BE2C (cell line): ENCODE results near the gene LPO.

Source experiments
- DNase-seq: peaks from one replicate; pipeline ENCODE4 v3.0.0-alpha.2; 2020
- H3K27me3 ChIP-seq: fragments of 250-450 bp; sonication (Bioruptor Pico); 2 replicates; pipeline ENCODE4 v1.5.1; 2020; ENCODE audit warnings: mild to moderate bottlenecking
- H3K36me3 ChIP-seq: fragments of 250-450 bp; sonication (Bioruptor Pico); 2 replicates; pipeline ENCODE4 v1.5.1; 2020; ENCODE audit warnings: mild to moderate bottlenecking
- H3K4me1 ChIP-seq: fragments of 250-450 bp; sonication (Bioruptor Pico); 2 replicates; pipeline ENCODE4 v1.5.1; 2020
- H3K4me3 ChIP-seq: 2 replicates; pipeline ENCODE4 v1.5.1; 2011; ENCODE audit warnings: low read depth, low read length
- H3K9me3 ChIP-seq: fragments of 250-450 bp; sonication (Bioruptor Pico); 2 replicates; pipeline ENCODE4 v1.5.1; 2020
- TF ChIP-seq, protein P1 (sequence below): IDR thresholded peaks from 2 replicates; pipeline ENCODE4 v1.5.1; 2012; ENCODE audit warnings: mild to moderate bottlenecking, low read depth, low read length

LPO gene

DNA sequence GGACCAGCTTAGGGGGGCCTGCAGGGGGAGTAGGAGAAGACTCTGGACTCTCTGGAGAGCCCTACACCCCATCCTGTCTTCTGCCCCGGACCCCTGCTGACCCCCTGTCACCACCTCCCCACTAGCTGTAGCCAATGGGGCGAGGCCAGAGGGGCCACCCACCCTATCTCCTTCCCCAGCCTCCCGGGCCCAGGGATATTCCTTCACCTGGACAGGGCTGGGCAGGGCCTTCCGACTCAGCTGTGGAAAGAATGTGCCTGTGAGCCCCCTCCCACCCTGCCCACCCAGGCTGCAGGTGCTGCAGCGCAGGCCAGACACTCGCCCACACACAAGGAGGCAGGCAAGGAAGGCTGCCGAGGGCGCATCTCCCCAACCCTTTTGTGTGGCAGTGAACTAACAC, 67.2 kb downstream of the LPO start:
- no peaks in the 10 kb centered on the region for H3K4me1 ChIP-seq
- no peak overlapping the region for H3K4me3 ChIP-seq
- TF ChIP-seq, protein P1, sequence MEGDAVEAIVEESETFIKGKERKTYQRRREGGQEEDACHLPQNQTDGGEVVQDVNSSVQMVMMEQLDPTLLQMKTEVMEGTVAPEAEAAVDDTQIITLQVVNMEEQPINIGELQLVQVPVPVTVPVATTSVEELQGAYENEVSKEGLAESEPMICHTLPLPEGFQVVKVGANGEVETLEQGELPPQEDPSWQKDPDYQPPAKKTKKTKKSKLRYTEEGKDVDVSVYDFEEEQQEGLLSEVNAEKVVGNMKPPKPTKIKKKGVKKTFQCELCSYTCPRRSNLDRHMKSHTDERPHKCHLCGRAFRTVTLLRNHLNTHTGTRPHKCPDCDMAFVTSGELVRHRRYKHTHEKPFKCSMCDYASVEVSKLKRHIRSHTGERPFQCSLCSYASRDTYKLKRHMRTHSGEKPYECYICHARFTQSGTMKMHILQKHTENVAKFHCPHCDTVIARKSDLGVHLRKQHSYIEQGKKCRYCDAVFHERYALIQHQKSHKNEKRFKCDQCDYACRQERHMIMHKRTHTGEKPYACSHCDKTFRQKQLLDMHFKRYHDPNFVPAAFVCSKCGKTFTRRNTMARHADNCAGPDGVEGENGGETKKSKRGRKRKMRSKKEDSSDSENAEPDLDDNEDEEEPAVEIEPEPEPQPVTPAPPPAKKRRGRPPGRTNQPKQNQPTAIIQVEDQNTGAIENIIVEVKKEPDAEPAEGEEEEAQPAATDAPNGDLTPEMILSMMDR = no peak
- H3K27me3 ChIP-seq = peaks cover 10% of the 10 kb centered on the region
- no peak for DNase-seq
- H3K9me3 ChIP-seq = no peaks in the 10 kb centered on the region
- no peaks in the 10 kb centered on the region for H3K36me3 ChIP-seq

DNA sequence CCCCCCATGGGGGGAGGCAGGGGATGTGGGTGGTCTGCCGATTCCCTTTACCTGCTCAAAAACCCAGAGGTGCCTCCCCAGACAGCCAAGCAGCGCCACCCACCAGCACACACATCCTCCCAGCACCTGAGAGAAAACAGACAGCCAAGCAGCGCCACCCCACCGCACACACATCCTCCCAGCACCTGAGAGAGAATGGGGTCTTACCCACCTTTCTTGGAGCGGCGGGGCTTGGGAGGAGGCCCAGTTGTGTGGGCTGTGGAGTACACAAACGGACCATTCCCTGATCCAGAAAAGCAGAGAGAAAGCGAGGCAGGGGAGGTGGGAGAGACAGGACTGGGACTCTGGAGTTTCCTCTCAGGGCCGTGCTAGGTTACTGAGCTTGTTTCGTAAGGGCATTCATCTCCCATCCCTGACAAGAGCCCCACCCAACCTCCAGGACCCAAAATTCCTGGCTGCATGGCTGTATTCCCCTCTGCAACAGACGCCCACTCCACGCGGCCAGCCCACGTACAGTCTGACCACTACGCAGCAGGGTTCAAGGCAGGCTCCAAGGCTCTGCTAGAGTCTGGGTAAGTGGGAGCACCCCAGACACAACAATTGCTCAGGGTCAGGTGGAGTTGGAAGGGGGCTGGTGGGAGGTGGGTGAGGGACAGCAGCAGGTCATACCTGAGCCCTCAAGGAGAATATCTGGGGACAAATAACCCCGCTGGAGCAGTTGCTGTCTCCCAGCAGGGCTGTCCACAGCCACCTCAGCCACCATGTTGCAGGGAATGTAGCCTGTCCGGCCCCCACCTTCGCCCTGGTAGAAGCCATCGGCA, 68.0 kb downstream of the LPO start:
- Histone ChIP-seq H3K9me3 (no peaks in the 10 kb centered on the region), H3K36me3 (no peaks in the 10 kb centered on the region), H3K27me3 (peaks cover 7% of the 10 kb centered on the region; the same call in 1 of the 2 replicates), H3K4me1 (no peaks in the 10 kb centered on the region), H3K4me3 (no peak overlapping the region)
- TF ChIP-seq, protein P1 = no peak
- no peak for DNase-seq

DNA sequence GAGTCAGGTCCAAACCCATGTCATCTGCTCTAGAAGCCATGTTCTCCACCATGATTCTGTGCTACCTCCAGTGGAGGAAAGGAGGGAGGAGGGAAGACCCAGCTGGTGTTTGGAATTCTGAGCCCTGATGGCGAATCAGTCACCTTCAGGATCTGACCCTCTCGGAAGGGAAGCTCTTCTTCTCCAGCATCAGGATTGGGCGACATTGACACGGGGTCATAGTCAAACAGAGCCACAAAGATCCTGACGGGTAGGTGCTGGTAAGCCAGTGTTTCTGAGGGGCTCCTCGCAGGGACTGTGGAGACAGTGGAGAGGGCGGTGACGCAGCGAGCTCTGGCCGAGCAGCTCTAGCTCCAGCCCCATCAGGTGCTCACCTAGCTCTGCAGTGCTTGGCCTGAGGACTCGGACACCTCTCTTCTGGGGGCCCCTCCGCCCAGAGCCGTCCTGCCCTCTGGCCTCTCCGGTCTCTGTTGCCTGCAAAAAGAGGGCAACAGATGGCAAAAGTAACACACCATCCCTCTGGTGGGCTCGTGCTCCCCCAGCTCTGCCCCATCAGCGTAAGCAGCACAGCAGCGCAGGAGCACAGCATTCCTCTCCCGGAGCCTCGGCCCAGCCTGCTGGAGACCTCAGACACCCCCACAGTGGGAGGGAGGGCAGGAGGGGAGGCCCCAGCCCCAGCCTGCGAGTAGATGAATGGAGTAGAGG, 69.2 kb downstream of the LPO start:
- Histone ChIP-seq H3K27me3 (peaks cover 7% of the 10 kb centered on the region; the same call in 1 of the 2 replicates), H3K36me3 (no peaks in the 10 kb centered on the region), H3K4me3 (no peak overlapping the region), H3K9me3 (no peaks in the 10 kb centered on the region), H3K4me1 (no peaks in the 10 kb centered on the region)
- TF ChIP-seq, protein P1 = no peak
- no peak for DNase-seq

GRCh38 chr17:58308173-58308984, 70.0 kb downstream of the LPO start:
- DNase-seq = peak; percentile 62
- no peaks in the 10 kb centered on the region for H3K9me3 ChIP-seq
- H3K4me1 ChIP-seq = no peaks in the 10 kb centered on the region
- peaks cover 7% of the 10 kb centered on the region; the same call in 1 of the 2 replicates for H3K27me3 ChIP-seq
- TF ChIP-seq, protein P1 = peak; percentile 53
- no peaks in the 10 kb centered on the region for H3K36me3 ChIP-seq
- no peak overlapping the region for H3K4me3 ChIP-seq

- Histone ChIP-seq H3K4me1 (no peaks in the 10 kb centered on the region), H3K4me3 (no peak overlapping the region), H3K36me3 (no peaks in the 10 kb centered on the region), H3K9me3 (no peaks in the 10 kb centered on the region), H3K27me3 (peaks cover 7% of the 10 kb centered on the region; the same call in 1 of the 2 replicates)
- DNase-seq = no peak
- TF ChIP-seq, protein P1 = no peak
Observed at GRCh38 chr17:58308985-58309917, 70.9 kb downstream of the LPO start.
